Fibroblast of pulmonary artery (primary cell): ENCODE data around the gene IKBKG.

Experiments
- DNase-seq: peaks from one replicate; pipeline ENCODE4 v3.0.0-alpha.2; 2010; ENCODE audit warnings: low read depth
- H3K4me3 ChIP-seq: replicated peaks from 2 replicates; pipeline ENCODE4 v1.5.1; 2011; ENCODE audit warnings: low read depth, mild to moderate bottlenecking, control low read depth, low read length, moderate library complexity
- CTCF ChIP-seq: IDR thresholded peaks from 2 replicates; pipeline ENCODE4 v1.5.1; 2011; ENCODE audit warnings: mild to moderate bottlenecking, control low read depth, low read length, inconsistent platforms; ENCODE audit errors: missing control alignments

The IKBKG gene

GRCh38 chrX:154598656-154599055, 51.2 kb downstream of the IKBKG start:
- DNase-seq, result no peak
- H3K4me3 ChIP-seq, result no peak overlapping the region
- TF ChIP-seq CTCF, result no peak

GRCh38 chrX:154599531-154599930, 52.1 kb downstream of the IKBKG start:
- TF ChIP-seq CTCF, result no peak
- DNase-seq, result no peak
- no peak overlapping the region for H3K4me3 ChIP-seq

GRCh38 chrX:154600759-154601374, 53.4 kb downstream of the IKBKG start:
- no peak for TF ChIP-seq CTCF
- no peak for DNase-seq
- no peak overlapping the region for H3K4me3 ChIP-seq

GRCh38 chrX:154602226-154602625, 54.8 kb downstream of the IKBKG start:
- TF ChIP-seq CTCF, result no peak
- no peak for DNase-seq
- H3K4me3 ChIP-seq, result no peak overlapping the region

- DNase-seq, result no peak
- no peak for TF ChIP-seq CTCF
- no peak overlapping the region for H3K4me3 ChIP-seq
Observed at GRCh38 chrX:154602766-154603437, 55.5 kb downstream of the IKBKG start.

- TF ChIP-seq CTCF, result no peak
- DNase-seq, result peak; percentile 56
Observed at GRCh38 chrX:154603438-154604430, 56.3 kb downstream of the IKBKG start.

More at GRCh38 chrX:154603438-154604430, 56.3 kb downstream of the IKBKG start:
- no peak overlapping the region for H3K4me3 ChIP-seq
